ENCODE measurements around the gene GRAMD1B. TPM values are rescaled to one million over a fixed set of nuclear protein-coding genes. Genes with fewer than 3 reads are reported as not detected.

Gene GRAMD1B
- total RNA-seq, 4 donors from 2014 or later: 0.30 to 1.5 (median 0.68) TPM

- WGBS, 2 donors: 84 to 88% methylated on average over 3 of the region's 3 CpGs
- intact Hi-C loops (cut with DNase I; ENCODE audit: low total_unique reads): loop anchor here (5.0 kb wide), 1 partner anchor 68 kb away; no protein-coding TSS in a partner anchor
Observed at GRCh38 chr11:123475469-123475868, 45.4 kb downstream of the GRAMD1B start.

GRCh38 chr11:123477205-123477907 lies 47.3 kb downstream of the GRAMD1B start:
- intact Hi-C loops (cut with DNase I; ENCODE audit: low total_unique reads): loop anchor here (5.0 kb wide), 1 partner anchor 70 kb away; no protein-coding TSS in a partner anchor
- TF ChIP-seq POLR2A (IDR thresholded peaks at IDR 0.05): no peak
- TF ChIP-seq, protein P1, sequence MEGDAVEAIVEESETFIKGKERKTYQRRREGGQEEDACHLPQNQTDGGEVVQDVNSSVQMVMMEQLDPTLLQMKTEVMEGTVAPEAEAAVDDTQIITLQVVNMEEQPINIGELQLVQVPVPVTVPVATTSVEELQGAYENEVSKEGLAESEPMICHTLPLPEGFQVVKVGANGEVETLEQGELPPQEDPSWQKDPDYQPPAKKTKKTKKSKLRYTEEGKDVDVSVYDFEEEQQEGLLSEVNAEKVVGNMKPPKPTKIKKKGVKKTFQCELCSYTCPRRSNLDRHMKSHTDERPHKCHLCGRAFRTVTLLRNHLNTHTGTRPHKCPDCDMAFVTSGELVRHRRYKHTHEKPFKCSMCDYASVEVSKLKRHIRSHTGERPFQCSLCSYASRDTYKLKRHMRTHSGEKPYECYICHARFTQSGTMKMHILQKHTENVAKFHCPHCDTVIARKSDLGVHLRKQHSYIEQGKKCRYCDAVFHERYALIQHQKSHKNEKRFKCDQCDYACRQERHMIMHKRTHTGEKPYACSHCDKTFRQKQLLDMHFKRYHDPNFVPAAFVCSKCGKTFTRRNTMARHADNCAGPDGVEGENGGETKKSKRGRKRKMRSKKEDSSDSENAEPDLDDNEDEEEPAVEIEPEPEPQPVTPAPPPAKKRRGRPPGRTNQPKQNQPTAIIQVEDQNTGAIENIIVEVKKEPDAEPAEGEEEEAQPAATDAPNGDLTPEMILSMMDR (IDR thresholded peaks at IDR 0.05): no peak
- DNase-seq (ENCODE audit: low spot score in 2 of 2): no peak

More at GRCh38 chr11:123475469-123475868, 45.4 kb downstream of the GRAMD1B start:
- TF ChIP-seq, protein P1 (IDR thresholded peaks at IDR 0.05): no peak
- no peak for TF ChIP-seq POLR2A (IDR thresholded peaks at IDR 0.05)
- no peak for DNase-seq (ENCODE audit: low spot score in 2 of 2)
- no peak overlapping the region for H3K4me3 ChIP-seq (ENCODE audit: low read depth, poor library complexity, severe bottlenecking)

GRCh38 chr11:123478352-123478987 lies 48.4 kb downstream of the GRAMD1B start:
- 19 to 20% methylated on average over 5 of the region's 5 CpGs for WGBS, 2 donors
- intact Hi-C loops (cut with DNase I; ENCODE audit: low total_unique reads): loop anchor here (5.0 kb wide), 1 partner anchor 71 kb away; no protein-coding TSS in a partner anchor
- no peak for TF ChIP-seq POLR2A (IDR thresholded peaks at IDR 0.05)
- TF ChIP-seq, protein P1 (IDR thresholded peaks at IDR 0.05): peak in 1 of 3 donors; percentile 25
- H3K4me3 ChIP-seq (ENCODE audit: low read depth, poor library complexity, severe bottlenecking): no peak overlapping the region
- DNase-seq (ENCODE audit: low spot score in 2 of 2): peak in 1 of 2 donors; percentile 22

More at GRCh38 chr11:123477205-123477907, 47.3 kb downstream of the GRAMD1B start:
- H3K4me3 ChIP-seq (ENCODE audit: low read depth, poor library complexity, severe bottlenecking): no peak overlapping the region
- WGBS, 2 donors: 88 to 91% methylated on average over 9 of the region's 9 CpGs

- intact Hi-C loops (cut with DNase I; ENCODE audit: low total_unique reads): loop anchor here (5.0 kb wide), 1 partner anchor 72 kb away; no protein-coding TSS in a partner anchor
- DNase-seq (ENCODE audit: low spot score in 2 of 2): no peak
- TF ChIP-seq, protein P1 (IDR thresholded peaks at IDR 0.05): no peak
- no peak for TF ChIP-seq POLR2A (IDR thresholded peaks at IDR 0.05)
- H3K4me3 ChIP-seq (ENCODE audit: low read depth, poor library complexity, severe bottlenecking): no peak overlapping the region
- 71 to 77% methylated on average over 12 of the region's 12 CpGs for WGBS, 2 donors
Observed at GRCh38 chr11:123479048-123479837, 49.2 kb downstream of the GRAMD1B start.

GRCh38 chr11:123480290-123480815 lies 50.3 kb downstream of the GRAMD1B start:
- no peak for DNase-seq (ENCODE audit: low spot score in 2 of 2)
- TF ChIP-seq, protein P1 (IDR thresholded peaks at IDR 0.05): no peak
- TF ChIP-seq POLR2A (IDR thresholded peaks at IDR 0.05): no peak
- intact Hi-C loops (cut with DNase I; ENCODE audit: low total_unique reads): loop anchor here (10.0 kb wide), 1 partner anchor 176 kb away; no protein-coding TSS in a partner anchor
- 67 to 75% methylated on average over 4 of the region's 4 CpGs for WGBS, 2 donors
- no peak overlapping the region for H3K4me3 ChIP-seq (ENCODE audit: low read depth, poor library complexity, severe bottlenecking)
